HEK293 (cell line): ENCODE results near the gene ZNF556.
"Not testable (repeated sequence)": the region's sequence is repeated elsewhere in the genome, so short reads cannot be mapped to it uniquely, and the experiment has no call there.

Experiments used
- CTCF ChIA-PET: fragments of 350-600 bp; formaldehyde crosslinking; extraction: SDS; loops from one replicate; lab custom pipeline; 2021; ENCODE audit warnings: antibody characterized with exemption; lab: Yijun Ruan, JAX
- POLR2A ChIA-PET: fragments of 300-600 bp; formaldehyde crosslinking; extraction: SDS; loops from one replicate; lab custom pipeline; 2020; ENCODE audit warnings: antibody characterized with exemption, inconsistent platforms; lab: Yijun Ruan, JAX
- H3K27ac ChIP-seq: fragments of 200-500 bp; sonication (Bioruptor generic); 2 replicates; pipeline ENCODE4 v1.5.1; 2014; ENCODE audit warnings: low read depth, low read length, control low read depth, inconsistent platforms; ENCODE audit errors: extremely low read depth
- H3K36me3 ChIP-seq, 2 experiments: fragments of 200-500 bp in 1 of 2; sonication (Bioruptor generic) in 1 of 2; 1 replicate in 1 of 2; 2 replicates in 1 of 2; pipeline ENCODE4 v1.5.1; 2014 to 2017; ENCODE audit warnings: inconsistent platforms in 2 of 2, low read length in 2 of 2; ENCODE audit not compliant: control insufficient read depth in 2 of 2, insufficient read depth in 1 of 2
- H3K4me1 ChIP-seq: fragments of 200-500 bp; sonication (Bioruptor generic); 2 replicates; pipeline ENCODE4 v1.5.1; 2014; ENCODE audit warnings: mild to moderate bottlenecking, low read length, inconsistent platforms; ENCODE audit not compliant: control insufficient read depth, insufficient read depth
- H3K4me3 ChIP-seq: 2 replicates; pipeline ENCODE4 v1.5.1; 2011; ENCODE audit warnings: low read depth, mild to moderate bottlenecking, control low read depth, low read length, moderate library complexity
- H3K9me3 ChIP-seq: fragments of 200-500 bp; sonication (Bioruptor generic); 2 replicates; pipeline ENCODE4 v1.5.1; 2014; ENCODE audit warnings: low read depth, low read length, inconsistent platforms; ENCODE audit not compliant: control insufficient read depth, insufficient read depth
- RBAK ChIP-seq: fragments of 450-650 bp; formaldehyde crosslinking; IDR thresholded peaks from 2 replicates; pipeline ENCODE4 v1.5.1; 2016; ENCODE audit warnings: missing biosample characterization, missing genetic modification characterization
- SALL2 ChIP-seq: fragments of 450-650 bp; formaldehyde crosslinking; IDR thresholded peaks from 2 replicates; pipeline ENCODE4 v1.5.0; 2017; ENCODE audit warnings: missing biosample characterization, mild to moderate bottlenecking, missing genetic modification characterization, borderline replicate concordance
- SCRT2 ChIP-seq: fragments of 450-650 bp; formaldehyde crosslinking; IDR thresholded peaks from 2 replicates; pipeline ENCODE4 v1.5.1; 2016; ENCODE audit warnings: missing biosample characterization, missing genetic modification characterization
- SETDB1 ChIP-seq: IDR thresholded peaks from one replicate; pipeline ENCODE4 v1.6.1; 2017; ENCODE audit warnings: mild to moderate bottlenecking, low read length, moderate library complexity, mixed read lengths; ENCODE audit not compliant: insufficient read length
- SP2 ChIP-seq: fragments of 450-650 bp; formaldehyde crosslinking; IDR thresholded peaks from 2 replicates; pipeline ENCODE4 v1.5.1; 2016; ENCODE audit warnings: missing biosample characterization, missing genetic modification characterization
- ZNF112 ChIP-seq: fragments of 450-650 bp; formaldehyde crosslinking; IDR thresholded peaks from 2 replicates; pipeline ENCODE4 v1.5.0; 2017; ENCODE audit warnings: missing biosample characterization, missing genetic modification characterization
- ZNF133 ChIP-seq: fragments of 450-650 bp; formaldehyde crosslinking; IDR thresholded peaks from 2 replicates; pipeline ENCODE4 v1.5.1; 2016; ENCODE audit warnings: missing biosample characterization, missing genetic modification characterization
- ZNF248 ChIP-seq: fragments of 450-650 bp; formaldehyde crosslinking; IDR thresholded peaks from 2 replicates; pipeline ENCODE4 v1.5.1; 2017; ENCODE audit warnings: missing biosample characterization, missing genetic modification characterization
- ZNF280D ChIP-seq: fragments of 450-650 bp; formaldehyde crosslinking; IDR thresholded peaks from 2 replicates; pipeline ENCODE4 v1.5.1; 2016; ENCODE audit warnings: missing biosample characterization, missing genetic modification characterization
- ZNF423 ChIP-seq: fragments of 450-650 bp; formaldehyde crosslinking; IDR thresholded peaks from 2 replicates; pipeline ENCODE4 v1.5.1; 2016; ENCODE audit warnings: missing biosample characterization, missing genetic modification characterization
- ZNF426 ChIP-seq: fragments of 450-650 bp; formaldehyde crosslinking; IDR thresholded peaks from 2 replicates; pipeline ENCODE4 v1.5.1; 2017; ENCODE audit warnings: missing biosample characterization, missing genetic modification characterization, mild to moderate bottlenecking, inconsistent platforms, moderate library complexity
- ZNF518A ChIP-seq: fragments of 450-650 bp; formaldehyde crosslinking; conservative IDR thresholded peaks from 2 replicates; pipeline ENCODE4 v1.5.1; 2016; ENCODE audit warnings: low read depth, missing biosample characterization, missing genetic modification characterization
- ZNF654 ChIP-seq: fragments of 450-650 bp; formaldehyde crosslinking; IDR thresholded peaks from 2 replicates; pipeline ENCODE4 v1.5.1; 2016; ENCODE audit warnings: low read depth, missing biosample characterization, missing genetic modification characterization
- TF ChIP-seq, protein P1 (sequence below): fragments of 450-650 bp; formaldehyde crosslinking; IDR thresholded peaks from 2 replicates; pipeline ENCODE4 v1.5.1; 2016; ENCODE audit warnings: missing biosample characterization, missing genetic modification characterization

Gene ZNF556

DNA sequence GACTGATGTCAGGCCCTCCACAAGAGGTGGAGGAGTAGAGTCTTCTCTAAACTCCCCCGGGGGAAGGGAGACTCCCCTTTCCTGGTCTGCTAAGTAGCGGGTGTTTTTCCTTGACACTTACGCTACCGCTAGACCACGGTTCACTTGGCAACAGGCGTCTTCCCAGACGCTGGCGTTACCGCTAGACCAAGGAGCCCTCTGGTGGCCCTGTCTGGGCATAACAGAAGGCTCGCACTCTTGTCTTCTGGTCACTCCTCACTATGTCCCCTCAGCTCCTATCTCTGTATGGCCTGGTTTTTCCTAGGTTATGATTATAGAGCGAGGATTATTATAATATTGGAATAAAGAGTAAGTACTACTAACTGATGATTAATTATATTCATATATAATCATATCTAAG, 5.0 kb downstream of the ZNF556 start:
- CTCF ChIA-PET: interaction anchor here (1.8 to 2.0 kb wide), 2 partner anchors 15 to 224 kb away, joined by 5 read pairs; no protein-coding TSS in a partner anchor
- not testable (repeated sequence) for H3K9me3 ChIP-seq, H3K36me3 ChIP-seq, H3K27ac ChIP-seq, H3K4me3 ChIP-seq, H3K4me1 ChIP-seq
- POLR2A ChIA-PET: interaction anchor here (0.6 kb wide), 1 partner anchor 18 kb away, joined by 3 read pairs; no protein-coding TSS in a partner anchor
- TF ChIP-seq SCRT2 (tag by site-specific recombination): peak; percentile 77
- peak; percentile 53 for TF ChIP-seq ZNF654 (tag by site-specific recombination)

DNA sequence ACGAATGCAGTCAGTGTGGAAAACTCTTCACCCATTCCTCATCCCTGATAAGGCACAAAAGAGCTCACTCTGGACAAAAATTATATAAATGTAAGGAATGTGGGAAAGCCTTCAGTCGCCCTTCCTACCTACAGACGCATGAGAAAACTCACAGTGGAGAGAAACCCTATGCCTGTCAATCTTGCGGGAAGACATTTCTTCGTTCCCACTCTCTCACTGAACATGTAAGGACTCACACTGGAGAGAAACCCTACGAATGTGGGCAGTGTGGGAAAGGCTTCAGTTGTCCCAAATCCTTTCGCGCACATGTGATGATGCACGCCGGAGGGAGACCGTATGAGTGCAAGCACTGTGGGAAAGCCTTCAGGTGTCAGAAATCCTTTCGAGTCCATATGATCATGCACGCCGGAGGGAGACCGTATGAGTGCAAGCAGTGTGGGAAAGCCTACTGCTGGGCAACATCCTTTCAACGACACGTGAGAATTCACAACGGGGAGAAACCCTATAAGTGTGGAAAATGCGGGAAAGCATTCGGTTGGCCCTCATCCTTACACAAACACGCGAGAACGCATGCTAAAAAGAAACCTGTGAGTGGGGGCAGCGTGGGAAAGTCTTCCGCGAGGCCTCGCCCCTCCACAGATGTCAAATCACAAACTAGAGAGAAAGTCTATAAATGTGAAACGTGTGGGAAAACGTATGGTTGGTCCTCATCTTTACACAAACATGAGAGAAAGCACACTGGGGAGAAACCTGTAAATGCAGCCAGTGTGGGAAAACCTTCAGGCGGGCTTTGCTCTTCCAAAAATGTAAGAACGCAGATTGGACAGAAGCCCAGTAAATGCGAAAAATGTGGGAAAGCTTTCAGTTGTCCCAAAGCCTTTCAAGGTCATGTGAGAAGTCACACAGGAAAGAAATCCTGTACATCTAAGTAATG, 10.5 kb downstream of the ZNF556 start:
- ChIA-PET POLR2A (no interaction called here), CTCF (interaction anchor here (0.7 kb wide), 1 partner anchor 106 kb away, joined by 3 read pairs; no protein-coding TSS in a partner anchor)
- Histone ChIP-seq H3K9me3 (no peaks in the 10 kb centered on the region), H3K36me3 (no peaks in the 10 kb centered on the region), H3K27ac (no peak overlapping the region), H3K4me3 (no peak overlapping the region), H3K4me1 (no peaks in the 10 kb centered on the region)
- TF ChIP-seq ZNF518A (tag by site-specific recombination) (no peak), ZNF248 (tag by site-specific recombination) (no peak), ZNF423 (no peak), ZNF133 (no peak), SALL2 (tag by site-specific recombination) (no peak), ZNF280D (tag by site-specific recombination) (peak; percentile 84), SETDB1 (peak; percentile 99), ZNF426 (tag by site-specific recombination) (no peak), RBAK (tag by site-specific recombination) (no peak), SP2 (tag by site-specific recombination) (no peak), ZNF112 (tag by site-specific recombination) (no peak)
- TF ChIP-seq, protein P1, sequence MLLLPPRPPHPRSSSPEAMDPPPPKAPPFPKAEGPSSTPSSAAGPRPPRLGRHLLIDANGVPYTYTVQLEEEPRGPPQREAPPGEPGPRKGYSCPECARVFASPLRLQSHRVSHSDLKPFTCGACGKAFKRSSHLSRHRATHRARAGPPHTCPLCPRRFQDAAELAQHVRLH (tag by site-specific recombination): no peak
- TF ChIP-seq, all 188 proteins: peak for 2
